Measurements from ENCODE around the gene COPZ2. TPM values are rescaled to one million over a fixed set of nuclear protein-coding genes. Genes with fewer than 3 reads are reported as not detected.

The COPZ2 gene
- total and polyA plus RNA-seq, 2 donors (not counting 1 experiment from before 2014, with no cell fraction given): 1.0 to 2.3 TPM

DNA sequence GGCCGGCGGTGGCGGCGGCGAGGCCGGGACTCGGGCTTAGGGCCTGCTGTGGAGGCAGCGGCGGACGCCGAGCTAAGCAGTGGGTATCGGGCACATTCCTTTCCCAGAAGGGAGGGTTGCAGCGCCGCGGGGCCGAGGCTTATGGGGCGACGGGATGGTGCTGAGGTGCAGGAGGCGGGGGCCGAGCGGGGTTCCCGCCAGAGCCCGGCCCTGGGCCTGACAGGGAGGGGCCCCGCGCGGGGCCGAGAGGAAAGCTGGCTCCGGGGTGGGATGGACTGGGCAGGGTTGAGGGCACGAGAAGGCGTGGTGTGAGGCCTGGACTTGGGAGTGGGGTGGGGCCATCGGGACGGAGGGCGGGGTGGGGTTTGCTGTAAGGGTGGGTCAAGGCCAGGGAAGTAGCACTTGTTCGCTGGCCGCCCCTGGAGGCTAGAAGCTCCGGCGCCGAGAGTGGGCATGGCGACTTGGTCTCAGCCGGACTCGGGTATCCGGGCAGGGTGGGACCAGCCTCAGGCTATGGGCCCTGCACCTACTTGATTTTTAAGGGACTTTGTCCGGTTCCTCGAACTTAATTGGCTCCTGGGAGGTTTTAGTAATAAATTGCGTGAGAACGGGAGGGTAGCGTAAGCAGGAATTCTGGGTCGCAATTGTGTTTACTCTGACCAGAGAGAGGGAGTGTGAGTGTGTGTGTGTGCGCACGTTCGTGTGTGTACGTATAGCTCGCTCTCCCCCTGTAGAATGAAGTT is 11.0 kb upstream of the COPZ2 start:
- Histone ChIP-seq H3K27ac (ENCODE audit: low read length in 2 of 2) (peak overlapping the region; percentile 49 to 90), H3K36me3 (replicated peaks in 1 of 2; ENCODE audit: control extremely low read depth in 1 of 2, control insufficient read depth in 1 of 2, extremely low read depth in 1 of 2, insufficient read depth in 2 of 2, low read length in 1 of 2) (peaks cover 0 to 29% of the 10 kb centered on the region in 2 experiments), H3K4me3 (ENCODE audit: control extremely low read depth in 1 of 5, extremely low read depth in 1 of 5, insufficient read depth in 1 of 5, low read depth in 2 of 5, low read length in 4 of 5) (peak overlapping the region; percentile 56 to 82 (median 77)), H3K4me1 (ENCODE audit: control insufficient read depth in 2 of 2, insufficient read depth in 2 of 2, low read length in 2 of 2) (peaks cover 30 to 36% of the 10 kb centered on the region in 2 donors), H2AFZ (ENCODE audit: insufficient read depth, low read depth, low read length, poor library complexity, severe bottlenecking) (peak overlapping the region; percentile 97), H3K4me2 (replicated peaks; ENCODE audit: low read depth, low read length, poor library complexity, severe bottlenecking) (peak overlapping the region; percentile 80), H4K20me1 (ENCODE audit: control insufficient read depth, insufficient read depth, low read length, poor library complexity, severe bottlenecking) (peaks cover 28% of the 10 kb centered on the region), H3K9me3 (ENCODE audit: control extremely low read depth in 1 of 3, control insufficient read depth in 2 of 3, insufficient read depth in 1 of 3, low read length in 2 of 3) (no peaks in the 10 kb centered on the region), H3K9ac (ENCODE audit: low read length) (peak overlapping the region; percentile 77), H3K27me3 (replicated peaks in 1 of 4; ENCODE audit: control extremely low read depth in 1 of 4, control insufficient read depth in 3 of 4, insufficient read depth in 4 of 4, low read length in 3 of 4) (no peaks in the 10 kb centered on the region), H3K79me2 (ENCODE audit: control insufficient read depth, insufficient read depth, low read length) (peaks cover 64% of the 10 kb centered on the region)
- DNase-seq (peak; percentile 70), ATAC-seq (ENCODE audit: low read depth) (peak; percentile 18)
- no peaks in the 10 kb centered on the region for H3K9me3 Mint-ChIP-seq (ENCODE audit: insufficient read depth)
- TF ChIP-seq, protein P1, sequence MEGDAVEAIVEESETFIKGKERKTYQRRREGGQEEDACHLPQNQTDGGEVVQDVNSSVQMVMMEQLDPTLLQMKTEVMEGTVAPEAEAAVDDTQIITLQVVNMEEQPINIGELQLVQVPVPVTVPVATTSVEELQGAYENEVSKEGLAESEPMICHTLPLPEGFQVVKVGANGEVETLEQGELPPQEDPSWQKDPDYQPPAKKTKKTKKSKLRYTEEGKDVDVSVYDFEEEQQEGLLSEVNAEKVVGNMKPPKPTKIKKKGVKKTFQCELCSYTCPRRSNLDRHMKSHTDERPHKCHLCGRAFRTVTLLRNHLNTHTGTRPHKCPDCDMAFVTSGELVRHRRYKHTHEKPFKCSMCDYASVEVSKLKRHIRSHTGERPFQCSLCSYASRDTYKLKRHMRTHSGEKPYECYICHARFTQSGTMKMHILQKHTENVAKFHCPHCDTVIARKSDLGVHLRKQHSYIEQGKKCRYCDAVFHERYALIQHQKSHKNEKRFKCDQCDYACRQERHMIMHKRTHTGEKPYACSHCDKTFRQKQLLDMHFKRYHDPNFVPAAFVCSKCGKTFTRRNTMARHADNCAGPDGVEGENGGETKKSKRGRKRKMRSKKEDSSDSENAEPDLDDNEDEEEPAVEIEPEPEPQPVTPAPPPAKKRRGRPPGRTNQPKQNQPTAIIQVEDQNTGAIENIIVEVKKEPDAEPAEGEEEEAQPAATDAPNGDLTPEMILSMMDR (IDR thresholded peaks at IDR 0.05): no peak
- TF ChIP-seq EZH2 (IDR thresholded peaks at IDR 0.05; ENCODE audit: borderline replicate concordance, insufficient read depth, low read depth, low read length, poor library complexity, severe bottlenecking): no peak
- H3K4me1 Mint-ChIP-seq: peaks cover 59% of the 10 kb centered on the region
- H3K27ac Mint-ChIP-seq: peak overlapping the region; percentile 100
- peak overlapping the region; percentile 97 for H3K4me3 Mint-ChIP-seq
- ChIA-PET POLR2A (interaction anchor here (0.9 to 2.6 kb wide), 7 partner anchors 12 to 153 kb away, joined by 3 to 16 read pairs (median 5); partner anchors contain the start of genes CDK5RAP3, SNX11 and SP2), CTCF (interaction anchor here (0.6 to 5.3 kb wide), 11 partner anchors 12 to 102 kb away, joined by 3 to 50 read pairs (median 5); partner anchors contain the start of genes CBX1 and CDK5RAP3)
- intact Hi-C loops (cut with micrococcal nuclease): loop anchor here (1.0 kb wide), 7 partner anchors 23 to 153 kb away; partner anchors contain the start of genes CBX1, CDK5RAP3 and SNX11
- WGBS (ENCODE audit: insufficient coverage): under 1% methylated on average over 53 of the region's 53 CpGs
- no peaks in the 10 kb centered on the region for H3K27me3 Mint-ChIP-seq
